Hematopoietic multipotent progenitor cell treated with erythropoietin and hydrocortisone succinate and interleukin-3 and kit ligand, for 17 days (in vitro differentiated cells): Measurements from ENCODE around the gene APLN.

Source experiments
- DNase-seq: peaks from one replicate; pipeline ENCODE4 v3.0.0-alpha.2; 2015; ENCODE audit warnings: low spot score

The APLN gene

DNA sequence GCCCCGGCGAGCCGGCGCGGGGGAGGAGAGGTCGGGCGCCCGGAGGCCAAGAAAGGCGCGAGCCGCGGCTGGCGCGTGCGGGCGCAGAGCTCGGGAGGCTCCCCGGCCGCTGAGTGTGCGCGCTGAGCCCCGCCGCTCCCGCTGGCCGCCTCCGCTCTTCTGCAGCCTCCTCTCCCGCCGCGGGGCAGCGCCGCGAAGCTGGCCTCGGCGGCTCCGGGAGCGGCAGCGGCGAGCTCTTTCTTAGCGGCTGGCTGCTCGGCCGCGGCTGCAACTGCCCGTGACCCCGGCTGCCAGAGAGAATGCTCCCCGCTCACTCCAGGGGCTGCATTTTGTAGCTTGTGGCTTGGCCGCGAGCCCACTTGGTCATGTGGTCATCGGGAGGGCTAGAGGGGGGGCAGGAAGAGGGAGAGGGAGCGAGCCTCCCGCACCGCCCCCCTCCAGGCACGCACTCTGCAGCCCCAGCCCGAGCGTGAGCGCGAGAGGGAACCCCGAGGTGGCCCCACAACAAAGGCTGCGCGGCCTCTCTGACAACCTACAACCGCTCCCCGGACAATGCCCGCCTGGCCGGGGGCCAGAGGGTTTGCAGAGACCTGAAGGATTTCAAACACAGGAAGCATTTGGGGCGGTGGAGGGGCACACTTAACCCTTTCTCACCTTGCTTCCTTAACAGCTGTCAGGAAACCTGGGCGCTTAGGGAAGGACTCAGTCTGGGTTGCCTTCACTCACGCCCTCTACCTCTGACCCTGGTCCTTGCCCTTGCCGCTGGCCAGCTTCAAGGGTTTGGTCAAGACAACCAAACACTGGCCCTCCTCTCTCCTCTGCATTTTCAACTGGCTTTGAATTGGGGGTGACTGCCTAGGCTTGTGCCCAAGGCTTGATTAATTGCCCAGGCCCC is at the start of gene APLN:
Gene APLN (minus strand): TSS at position 305 of the 895 bp plus-strand sequence. CDS start 326 bp downstream, outside the sequence.
- no peak for DNase-seq

- DNase-seq, result no peak
Observed at GRCh38 chrX:129704491-129704890, 49.7 kb upstream of the APLN start.

DNA sequence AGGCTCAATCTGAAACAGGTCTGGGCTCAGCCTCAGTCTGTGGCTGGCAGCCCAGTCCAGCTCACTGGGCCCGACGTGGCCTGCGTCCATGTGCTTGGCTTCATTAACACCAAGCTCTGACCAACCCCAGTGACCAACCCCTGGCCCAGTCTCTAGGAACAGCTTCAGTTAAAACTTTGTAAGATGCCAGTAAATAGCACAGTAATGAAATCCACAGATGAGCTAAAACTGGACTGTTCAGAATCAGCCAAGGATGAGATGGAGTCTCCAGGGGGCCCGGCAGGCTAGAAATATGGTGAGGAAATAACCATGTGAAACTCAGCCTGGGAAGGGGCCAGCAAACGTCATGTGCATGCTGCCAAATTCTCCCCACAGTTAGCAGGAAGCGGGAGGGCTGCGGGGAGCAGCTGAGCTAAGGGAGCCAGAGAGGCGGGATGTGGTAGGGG is 46.9 kb upstream of the APLN start:
- no peak for DNase-seq

GRCh38 chrX:129700536-129700935 is 45.8 kb upstream of the APLN start:
- no peak for DNase-seq

DNA sequence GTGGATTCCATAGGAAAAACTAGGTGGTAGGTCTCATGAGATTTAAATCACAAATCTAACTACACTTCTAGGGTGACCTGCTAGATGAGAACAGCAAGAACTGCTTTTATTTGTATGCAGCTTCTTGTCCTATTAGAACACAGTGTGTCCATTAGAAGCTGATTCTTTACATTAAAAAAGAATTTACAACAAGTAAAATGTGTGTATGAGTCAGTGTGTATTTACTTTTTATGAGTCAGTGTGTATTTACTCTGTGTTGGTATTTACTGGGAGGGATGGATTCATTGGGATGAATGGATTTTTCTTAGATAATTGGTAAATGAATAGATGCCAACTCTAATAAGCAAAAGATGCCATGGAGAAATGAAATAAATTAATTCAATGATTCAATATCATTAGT is 43.4 kb upstream of the APLN start:
- no peak for DNase-seq

GRCh38 chrX:129697204-129697829 is 42.6 kb upstream of the APLN start:
- DNase-seq, result no peak

- no peak for DNase-seq
Observed at GRCh38 chrX:129696463-129697155, 41.9 kb upstream of the APLN start.

DNA sequence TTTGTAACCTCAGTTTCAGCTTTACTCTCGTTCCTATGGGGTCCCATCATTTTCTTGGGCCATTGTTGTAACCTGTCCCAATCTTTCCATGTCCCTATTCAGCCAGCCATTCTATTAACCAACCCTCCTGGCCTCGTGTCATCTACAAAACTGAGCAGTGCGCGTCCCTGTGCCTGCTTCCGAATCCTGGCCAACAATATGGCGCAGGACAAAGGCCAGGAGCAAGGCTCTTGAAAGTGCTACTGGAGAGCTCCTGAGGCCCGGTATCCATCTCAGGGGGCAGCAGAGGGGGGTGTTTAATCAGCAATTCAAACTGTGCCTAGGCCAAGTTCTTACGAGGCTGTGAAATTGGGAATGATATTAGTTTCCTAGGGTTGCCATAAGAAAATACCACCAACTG is 41.2 kb upstream of the APLN start:
- no peak for DNase-seq

GRCh38 chrX:129695535-129695934 is 40.8 kb upstream of the APLN start:
- DNase-seq, result no peak

DNA sequence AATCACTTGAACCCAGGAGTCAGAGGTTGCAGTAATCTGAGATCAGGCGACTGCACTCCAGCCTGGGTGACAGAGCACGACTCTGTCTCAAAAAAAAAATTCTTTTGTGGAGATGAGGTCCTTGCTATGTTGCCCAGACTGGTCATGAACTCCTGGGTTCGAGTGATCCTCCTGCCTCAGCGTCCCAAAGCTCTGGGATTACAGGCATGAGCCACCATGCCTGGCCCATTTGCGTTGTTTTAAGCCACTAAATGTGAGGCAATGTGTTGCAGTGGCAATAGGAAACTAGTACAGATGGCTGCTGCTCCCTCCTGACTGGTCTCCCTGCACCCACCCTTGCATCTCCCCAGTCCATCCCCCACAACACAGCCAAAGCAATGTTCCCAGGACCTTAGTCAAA is 40.0 kb upstream of the APLN start:
- DNase-seq, result no peak

DNA sequence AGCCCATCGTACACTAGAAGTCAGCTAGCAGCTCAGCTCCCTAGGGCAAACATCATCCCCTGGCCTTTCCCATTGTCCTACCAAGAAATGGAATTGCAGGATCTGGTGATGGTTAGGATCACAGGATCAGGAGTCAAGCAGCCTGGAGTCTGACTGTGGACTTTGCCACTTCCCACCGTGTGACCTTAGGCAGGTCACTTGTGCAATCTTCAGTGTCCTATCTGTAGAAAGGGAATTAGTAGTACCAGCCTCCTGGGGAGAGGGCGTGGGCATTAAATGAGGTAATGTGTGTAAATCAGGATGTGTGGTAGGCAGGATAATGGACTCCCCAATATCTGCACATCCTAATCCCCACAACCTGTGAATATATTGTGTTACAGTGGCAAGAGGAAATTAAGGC is 38.6 kb upstream of the APLN start:
- DNase-seq, result no peak

DNA sequence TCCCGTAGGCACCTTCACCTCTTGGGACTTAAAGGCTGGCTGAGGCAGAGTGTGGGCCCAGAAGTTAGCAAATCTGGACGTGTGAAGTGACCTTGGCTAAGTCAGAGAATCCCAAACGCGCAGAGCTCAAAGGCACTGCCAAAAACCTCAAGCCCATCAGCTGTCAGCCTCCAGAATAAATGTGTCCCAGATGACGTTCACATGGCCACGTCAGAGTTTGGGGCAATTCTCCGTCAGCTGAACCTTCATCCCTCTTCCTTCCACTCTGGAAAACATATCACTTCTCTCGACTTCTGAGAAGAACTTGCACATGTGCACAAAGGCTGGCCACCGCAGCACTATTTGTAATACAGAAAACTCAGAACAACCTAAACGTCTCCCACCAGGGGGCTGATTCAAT is 35.7 kb upstream of the APLN start:
- DNase-seq, result no peak

GRCh38 chrX:129689796-129690195 is 35.0 kb upstream of the APLN start:
- no peak for DNase-seq

- no peak for DNase-seq
Observed at GRCh38 chrX:129688097-129688496, 33.3 kb upstream of the APLN start.

DNA sequence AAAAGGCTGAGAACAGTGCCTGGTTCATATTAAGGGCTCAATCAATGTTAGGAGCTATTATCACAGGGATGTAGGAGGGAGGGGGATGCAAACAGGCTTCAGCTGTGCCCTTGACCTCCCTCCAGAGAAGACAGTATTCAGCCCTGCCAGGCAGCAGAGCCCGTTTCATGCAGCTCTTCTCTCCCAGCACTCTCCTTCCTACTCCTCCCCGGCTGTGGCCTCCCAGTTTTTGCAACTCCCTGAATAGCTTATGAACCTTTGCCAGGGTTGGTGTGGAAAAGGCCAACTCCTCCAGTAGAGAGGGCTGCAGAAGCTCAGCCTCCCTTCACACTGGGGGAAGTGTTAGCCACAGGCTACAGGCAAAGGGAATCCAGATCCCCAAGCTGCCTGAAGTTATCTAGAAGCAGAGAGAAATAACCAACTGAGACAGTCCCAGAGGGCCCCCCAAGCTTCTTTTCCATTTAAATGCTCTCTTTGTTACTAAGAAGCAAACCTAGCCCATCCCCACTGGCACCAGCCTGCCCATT is 31.7 kb upstream of the APLN start:
- no peak for DNase-seq

DNA sequence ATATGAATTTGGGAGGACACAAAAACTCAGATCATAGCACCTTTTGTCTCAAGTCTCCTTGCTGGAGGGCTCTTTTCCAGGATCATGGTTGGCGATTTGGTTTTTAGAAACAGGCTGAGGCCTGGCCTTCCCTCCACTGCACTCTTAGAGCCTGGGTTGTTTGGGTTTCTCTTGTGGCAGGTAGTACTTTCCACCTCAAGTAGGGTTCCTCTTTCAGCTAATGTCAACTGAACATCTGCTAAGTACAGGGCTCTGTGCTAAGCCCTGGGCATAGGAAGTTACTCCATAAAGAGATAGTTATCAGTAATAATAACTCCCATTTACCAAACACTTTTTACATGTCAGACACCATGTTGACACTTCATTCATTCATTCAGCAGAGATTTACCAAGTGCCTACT is 28.2 kb upstream of the APLN start:
- DNase-seq, result no peak

- no peak for DNase-seq
Observed at GRCh38 chrX:129679901-129680300, 25.1 kb upstream of the APLN start.

GRCh38 chrX:129678614-129679195 is 23.9 kb upstream of the APLN start:
- DNase-seq, result no peak

GRCh38 chrX:129667412-129667811 is 12.7 kb upstream of the APLN start:
- DNase-seq, result no peak

- DNase-seq, result no peak
Observed at GRCh38 chrX:129665916-129666644, 11.3 kb upstream of the APLN start.

GRCh38 chrX:129663171-129663570 is 8.4 kb upstream of the APLN start:
- DNase-seq, result no peak

DNA sequence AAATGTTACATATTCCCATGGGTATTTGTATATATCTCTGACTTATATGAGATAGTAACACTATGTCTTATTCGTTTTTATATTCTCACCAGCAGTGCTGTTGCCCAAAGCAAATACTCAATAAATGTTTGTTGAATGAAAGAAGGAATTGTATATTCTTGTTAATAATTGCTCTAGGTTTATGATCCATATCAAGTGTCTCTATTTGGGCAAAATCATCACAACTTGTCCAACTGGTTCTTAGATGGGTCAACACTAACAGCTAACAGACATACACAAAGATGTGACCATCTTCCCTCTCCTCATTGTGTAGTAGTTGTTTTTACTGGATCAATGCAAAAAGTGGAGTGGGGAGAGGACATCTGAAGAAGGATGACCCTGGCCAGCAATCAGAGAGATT is 6.6 kb upstream of the APLN start:
- no peak for DNase-seq
